GM21390 (cell line): ENCODE measurements around the gene TP53RK.

ENCODE experiments used
- ATAC-seq: cut with Tn5 transposase; IDR thresholded peaks from one replicate; pipeline ENCODE4 v1.9.1; 2021; ENCODE audit not compliant: unreplicated experiment

The TP53RK gene

DNA sequence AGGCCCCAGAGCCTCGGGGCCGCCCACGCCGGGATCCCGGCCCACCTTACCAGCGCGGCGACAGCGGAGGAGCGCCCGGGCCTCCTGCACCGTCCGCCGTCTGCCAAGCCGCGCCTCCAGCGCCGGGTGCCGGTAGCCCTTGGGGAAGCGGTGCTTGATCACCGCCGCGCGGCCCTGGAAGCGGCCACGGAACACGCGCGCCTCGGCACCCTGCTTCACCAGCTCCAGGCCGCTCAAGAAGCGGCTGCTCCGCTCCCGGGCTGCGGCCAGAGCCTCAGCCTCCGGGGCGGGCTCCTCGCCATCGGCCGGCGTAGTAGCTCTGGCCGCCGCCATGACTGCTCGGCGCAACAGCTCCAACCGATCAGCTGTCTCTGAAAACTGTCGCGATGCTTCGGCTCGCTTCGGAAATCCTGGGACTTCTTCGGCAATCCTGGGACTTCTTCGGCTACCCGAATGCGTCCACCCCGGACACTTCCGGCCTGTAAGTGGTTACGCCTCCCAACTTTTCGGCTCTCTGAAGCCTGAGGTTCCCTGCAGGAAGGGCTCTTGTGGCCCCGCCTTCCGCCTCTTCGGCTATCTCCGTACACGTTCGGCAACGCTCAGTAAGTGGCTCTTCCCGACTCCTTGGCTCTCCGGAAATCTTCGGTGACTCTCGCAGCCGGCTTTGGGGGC lies at the start of gene TP53RK:
Gene TP53RK (minus strand): TSS at position 363 of the 672 bp plus-strand sequence. CDS start 30 bp downstream, at position 333.
- ATAC-seq: peak; percentile 93

DNA sequence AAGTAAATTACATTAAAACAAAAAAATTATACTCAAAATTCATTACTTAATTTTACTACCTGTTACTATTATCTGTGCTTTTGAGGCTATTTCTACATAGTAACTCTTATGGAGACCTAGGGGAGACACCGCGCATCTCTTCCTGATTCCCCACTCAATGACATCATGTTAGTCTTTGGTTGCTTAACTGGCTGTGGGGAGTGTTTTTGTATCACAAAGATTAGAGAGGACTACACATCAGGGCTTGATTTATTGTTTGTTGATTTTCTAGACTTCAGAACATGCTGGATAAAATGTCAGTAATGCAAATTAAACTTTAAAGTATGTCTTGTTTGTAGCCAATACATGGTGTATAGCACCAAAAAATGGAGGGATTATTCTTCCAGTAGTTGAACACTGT lies 46.2 kb upstream of the TP53RK start:
- no peak for ATAC-seq

DNA sequence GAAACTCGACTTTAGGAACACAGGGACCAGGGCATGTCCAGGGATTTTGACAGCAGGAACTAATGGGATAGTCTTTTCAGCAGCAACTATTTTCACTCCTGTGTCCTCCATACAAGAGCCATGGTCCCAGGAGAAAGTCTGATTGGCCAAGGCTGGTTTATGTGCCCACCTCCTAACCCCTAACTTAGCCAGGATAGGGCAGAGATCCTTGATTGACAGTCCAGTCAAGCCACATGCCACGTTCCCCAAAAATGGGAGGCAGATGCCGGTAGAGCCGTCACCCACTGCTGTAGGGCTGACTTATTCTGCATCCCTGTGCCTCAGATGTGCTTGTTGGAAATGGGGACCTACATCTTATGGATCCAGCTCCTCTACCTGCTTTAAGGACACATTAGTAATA lies 42.5 kb upstream of the TP53RK start:
- ATAC-seq: no peak

DNA sequence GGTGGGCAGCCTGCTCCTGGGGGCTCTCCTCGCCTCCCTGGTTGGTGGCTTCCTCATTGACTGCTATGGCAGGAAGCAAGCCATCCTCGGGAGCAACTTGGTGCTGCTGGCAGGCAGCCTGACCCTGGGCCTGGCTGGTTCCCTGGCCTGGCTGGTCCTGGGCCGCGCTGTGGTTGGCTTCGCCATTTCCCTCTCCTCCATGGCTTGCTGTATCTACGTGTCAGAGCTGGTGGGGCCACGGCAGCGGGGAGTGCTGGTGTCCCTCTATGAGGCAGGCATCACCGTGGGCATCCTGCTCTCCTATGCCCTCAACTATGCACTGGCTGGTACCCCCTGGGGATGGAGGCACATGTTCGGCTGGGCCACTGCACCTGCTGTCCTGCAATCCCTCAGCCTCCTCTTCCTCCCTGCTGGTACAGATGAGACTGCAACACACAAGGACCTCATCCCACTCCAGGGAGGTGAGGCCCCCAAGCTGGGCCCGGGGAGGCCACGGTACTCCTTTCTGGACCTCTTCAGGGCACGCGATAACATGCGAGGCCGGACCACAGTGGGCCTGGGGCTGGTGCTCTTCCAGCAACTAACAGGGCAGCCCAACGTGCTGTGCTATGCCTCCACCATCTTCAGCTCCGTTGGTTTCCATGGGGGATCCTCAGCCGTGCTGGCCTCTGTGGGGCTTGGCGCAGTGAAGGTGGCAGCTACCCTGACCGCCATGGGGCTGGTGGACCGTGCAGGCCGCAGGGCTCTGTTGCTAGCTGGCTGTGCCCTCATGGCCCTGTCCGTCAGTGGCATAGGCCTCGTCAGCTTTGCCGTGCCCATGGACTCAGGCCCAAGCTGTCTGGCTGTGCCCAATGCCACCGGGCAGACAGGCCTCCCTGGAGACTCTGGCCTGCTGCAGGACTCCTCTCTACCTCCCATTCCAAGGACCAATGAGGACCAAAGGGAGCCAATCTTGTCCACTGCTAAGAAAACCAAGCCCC lies 36.2 kb upstream of the TP53RK start:
- no peak for ATAC-seq

DNA sequence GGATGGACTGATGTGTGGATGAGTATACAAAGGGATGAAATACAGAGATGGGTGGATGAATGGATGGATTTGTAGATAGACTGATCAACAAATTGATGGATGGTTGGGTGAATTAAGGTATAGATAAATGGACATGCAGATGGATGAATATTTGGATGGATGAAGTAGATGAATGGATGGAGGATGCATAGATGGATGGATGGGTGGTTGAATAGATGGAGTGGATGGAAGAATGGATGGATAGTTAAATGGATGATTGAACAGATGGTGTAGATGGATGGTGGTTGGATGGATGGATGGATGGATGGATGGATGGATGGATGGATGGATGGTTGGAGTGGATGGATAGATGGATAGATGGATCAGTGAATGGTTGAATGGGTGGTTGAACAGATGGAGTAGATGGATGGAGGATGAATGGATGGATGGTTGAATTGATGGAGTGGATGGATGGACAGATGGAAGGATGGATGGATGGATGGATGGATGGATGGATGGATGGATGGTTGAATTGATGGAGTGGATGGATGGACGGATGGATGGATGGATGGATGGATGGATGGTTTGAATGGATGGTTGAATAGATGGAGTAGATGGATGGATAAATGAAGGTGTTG lies 35.2 kb upstream of the TP53RK start:
- no peak for ATAC-seq

DNA sequence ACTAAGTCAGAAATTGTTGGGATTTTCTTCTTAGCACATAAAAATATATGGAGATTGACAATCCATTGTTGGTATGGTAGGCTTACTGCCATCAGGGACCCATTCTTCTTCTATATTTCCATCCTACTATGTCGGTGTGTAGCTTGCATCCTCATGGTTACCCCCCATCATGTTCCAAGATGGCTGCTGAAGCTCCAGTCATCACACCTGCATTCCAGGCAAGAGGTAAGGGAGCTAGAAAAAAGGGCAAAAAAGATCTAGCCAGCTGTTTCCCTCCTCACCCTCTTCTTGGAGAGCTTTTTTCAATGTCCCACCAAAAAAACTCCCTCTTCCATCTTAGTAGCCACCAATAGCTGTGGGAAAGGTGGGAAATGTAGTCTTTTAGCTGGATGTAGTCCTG lies 33.8 kb upstream of the TP53RK start:
- no peak for ATAC-seq

DNA sequence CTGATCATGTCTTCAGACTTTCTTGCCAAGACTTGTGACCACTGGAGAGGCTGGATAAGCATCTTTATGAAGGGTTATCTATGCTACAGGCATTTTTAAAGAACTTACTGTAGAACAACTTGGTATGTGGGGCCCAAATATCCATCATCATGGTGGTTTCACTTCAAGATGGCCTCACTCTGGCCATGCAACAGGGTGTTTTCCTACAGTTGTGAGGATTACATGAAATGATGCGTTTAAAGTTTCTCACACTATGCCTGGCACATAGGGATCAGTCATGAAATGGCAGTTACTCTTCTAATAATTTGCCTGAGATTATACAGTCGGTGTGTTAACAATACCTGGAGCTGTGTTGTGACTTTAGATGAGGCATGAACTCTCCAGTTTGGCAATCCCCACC lies 33.2 kb upstream of the TP53RK start:
- no peak for ATAC-seq

DNA sequence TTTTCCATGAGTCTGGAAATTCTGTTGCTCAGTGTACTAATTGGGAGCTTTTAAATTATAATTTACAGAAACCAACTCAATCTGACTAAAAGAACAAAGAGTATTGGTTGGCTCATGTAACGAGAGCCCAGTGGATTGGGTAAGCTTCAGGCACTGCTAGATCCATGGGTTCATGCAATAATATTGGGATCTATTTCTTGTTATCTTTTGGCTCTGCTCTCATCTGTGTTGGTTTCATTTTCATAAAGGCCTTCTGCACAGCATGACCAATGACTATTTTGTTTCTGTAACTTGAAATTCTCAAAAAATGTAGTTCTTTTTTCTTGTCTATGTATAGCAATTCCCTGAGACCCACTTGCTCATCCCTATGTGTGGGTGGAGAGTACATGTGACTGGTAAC lies 32.2 kb upstream of the TP53RK start:
- no peak for ATAC-seq

DNA sequence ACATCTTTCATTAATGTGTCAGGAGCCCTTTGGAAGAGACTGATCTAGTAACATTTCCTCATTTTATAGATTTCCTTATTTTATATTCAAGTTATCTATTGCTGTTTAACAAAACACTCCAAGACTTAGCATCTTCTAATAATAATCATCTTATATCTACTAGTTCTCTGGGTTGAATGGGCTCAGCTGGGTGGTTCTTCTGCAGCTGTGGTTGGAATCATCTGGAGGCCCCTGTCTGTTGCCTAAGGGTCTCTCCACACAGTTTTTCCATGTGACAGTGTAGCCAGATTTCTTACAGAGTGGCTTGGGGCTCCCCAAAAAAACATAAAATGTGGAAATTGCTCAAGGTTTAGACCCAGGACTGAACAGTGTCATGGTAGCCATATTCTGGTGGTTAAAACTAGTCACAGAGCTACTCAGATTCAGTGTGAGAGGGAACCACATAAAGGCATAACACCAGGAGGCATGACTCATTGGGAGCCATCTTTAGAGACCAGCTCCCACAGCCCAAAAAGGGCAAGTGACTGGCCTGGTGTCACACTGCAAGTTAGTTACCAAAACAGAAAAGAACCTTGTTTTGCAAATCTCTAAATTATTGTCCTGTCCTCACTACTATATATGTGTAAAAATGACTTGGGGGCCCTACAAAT lies 31.7 kb upstream of the TP53RK start:
- no peak for ATAC-seq

DNA sequence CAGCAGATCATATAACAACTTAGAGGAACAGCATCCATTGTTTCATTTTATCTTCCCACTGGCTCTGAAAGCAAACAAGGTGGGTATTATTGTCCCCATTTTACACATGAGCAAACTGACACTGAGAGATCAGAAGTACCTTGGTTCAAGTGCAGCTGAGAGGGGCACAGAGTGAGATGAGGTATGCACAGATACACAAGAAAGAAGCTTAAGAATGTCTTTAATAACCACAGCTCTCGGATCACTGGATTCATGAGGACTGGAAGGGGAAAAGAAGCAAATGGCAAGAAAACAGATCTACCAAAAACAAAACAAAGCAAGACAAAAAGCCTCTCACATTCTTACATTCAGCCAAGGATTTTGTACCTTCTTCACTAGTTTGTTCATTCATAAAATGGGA lies 30.8 kb upstream of the TP53RK start:
- ATAC-seq: no peak

DNA sequence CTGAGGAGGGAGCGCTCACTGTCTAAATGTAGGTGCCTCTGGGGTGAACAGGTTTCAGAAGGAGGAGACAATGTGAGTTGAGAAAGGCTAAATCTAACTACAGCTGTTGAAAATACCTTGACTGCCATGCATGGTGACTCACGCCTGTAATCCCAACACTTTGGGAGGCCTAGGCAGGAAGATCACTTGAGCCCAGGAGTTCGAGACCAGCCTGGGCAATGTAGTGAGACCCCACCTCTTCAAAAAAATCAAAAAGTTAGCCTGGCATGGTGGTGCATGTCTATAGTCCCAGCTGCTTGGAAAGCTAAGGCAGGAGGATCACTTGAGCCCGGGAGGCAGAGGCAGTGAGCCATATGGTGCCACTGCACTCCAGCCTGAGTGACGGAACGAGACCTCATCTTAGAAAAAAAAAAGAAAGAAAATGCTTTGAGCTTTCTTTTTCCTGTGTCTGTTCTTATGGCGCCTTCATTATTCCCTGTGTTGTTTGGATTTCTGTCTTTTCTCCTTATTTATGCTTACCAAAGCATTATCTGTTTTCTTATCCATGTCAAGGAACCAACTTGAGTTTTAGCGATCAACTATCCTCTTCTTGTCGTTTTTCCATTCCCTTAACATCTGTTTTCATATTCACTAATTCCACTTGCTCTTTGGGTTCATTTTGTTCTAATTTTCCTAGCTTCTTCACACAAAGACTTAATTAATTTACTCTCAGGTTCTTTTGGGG lies 28.7 kb upstream of the TP53RK start:
- ATAC-seq: no peak

DNA sequence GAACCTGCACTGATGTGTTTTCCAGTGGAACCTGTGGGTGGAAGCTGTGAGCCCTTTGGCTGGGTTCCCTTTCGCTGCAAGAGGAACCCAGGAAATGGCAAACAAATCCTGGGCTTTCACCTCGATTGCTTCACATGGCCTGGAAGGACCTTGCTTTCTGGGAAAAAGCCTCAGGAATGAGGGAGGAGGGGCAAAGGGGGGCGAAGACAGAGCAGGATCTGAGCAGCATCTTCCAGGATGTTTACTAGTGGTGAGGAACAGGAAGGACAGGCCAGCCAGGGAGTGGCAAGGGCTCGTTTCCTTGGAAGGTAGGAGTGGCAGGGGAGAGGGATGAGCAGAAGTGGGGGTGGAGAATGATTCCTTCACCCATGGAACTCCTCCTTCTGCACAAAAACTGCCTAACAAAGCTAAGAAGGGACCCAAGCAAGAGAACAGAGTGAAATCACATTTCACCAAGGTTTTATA lies 26.1 kb upstream of the TP53RK start:
- ATAC-seq: no peak

DNA sequence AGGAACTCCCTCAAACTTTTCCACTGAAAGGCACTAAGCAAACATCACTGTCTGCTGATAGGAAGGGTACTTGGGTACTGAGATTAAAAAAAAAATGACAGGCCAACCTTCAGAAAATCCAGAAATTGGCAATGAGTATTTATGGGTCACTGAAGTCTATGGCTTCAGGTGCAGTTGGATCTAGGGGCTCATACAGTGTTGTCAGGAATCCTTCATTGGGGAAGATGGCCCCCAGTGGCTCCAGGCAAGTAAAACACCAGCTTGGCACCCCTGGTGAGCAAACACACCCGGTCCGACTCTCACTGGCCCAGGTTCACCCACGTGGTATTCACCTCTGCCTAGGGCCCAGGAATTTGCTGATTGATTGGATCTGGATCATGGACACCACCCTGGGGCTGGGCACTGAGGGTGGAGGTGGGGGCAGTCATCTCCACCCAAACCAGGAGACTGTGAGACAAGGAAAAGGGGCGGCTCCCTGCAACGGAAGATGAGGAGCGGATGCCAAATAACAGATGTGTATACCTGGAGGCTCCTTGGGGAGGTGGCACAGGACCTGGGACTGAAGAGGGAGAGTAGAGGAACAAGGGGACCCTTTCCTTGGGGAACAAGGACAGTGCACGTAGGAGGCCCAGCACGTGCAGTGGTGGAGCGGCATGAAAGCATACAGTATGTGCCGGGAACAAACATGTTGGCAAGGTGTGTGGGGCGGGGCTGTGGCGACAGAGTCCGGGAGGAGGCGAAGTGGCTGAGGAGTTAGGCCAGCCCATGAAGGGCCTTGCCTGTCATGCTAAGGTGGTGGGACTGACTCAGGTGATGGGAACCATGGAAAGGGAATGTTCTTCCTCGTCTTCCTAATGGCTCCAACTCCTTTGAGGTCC lies 25.0 kb upstream of the TP53RK start:
- ATAC-seq: no peak

DNA sequence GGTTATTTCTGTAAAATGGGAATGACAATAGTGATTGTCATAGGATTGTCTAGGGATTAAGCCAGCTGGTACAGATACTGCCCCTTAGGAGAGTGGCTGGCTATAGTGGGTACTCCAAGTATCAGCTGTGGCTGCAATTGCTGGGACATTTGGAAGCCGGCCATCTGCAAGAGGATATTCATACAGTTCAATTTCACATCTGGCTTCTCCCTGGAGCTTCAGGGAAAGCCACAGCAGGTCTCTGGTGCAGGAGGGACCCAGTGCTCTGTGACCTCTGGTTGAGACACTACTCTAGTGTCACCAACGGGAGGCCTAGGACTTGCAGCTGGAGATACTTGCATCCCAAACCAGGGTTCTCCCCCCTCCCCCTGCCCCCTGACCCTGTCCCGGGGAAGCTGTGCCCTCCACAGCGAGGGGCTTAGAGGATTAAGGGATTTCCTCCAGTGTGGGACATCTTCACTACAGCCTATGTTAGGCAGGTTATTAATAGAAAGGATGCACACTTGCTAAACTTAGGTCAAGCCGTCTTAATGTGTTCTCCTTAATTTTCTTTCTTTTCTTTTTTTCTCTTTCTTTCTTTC lies 22.9 kb upstream of the TP53RK start:
- no peak for ATAC-seq

DNA sequence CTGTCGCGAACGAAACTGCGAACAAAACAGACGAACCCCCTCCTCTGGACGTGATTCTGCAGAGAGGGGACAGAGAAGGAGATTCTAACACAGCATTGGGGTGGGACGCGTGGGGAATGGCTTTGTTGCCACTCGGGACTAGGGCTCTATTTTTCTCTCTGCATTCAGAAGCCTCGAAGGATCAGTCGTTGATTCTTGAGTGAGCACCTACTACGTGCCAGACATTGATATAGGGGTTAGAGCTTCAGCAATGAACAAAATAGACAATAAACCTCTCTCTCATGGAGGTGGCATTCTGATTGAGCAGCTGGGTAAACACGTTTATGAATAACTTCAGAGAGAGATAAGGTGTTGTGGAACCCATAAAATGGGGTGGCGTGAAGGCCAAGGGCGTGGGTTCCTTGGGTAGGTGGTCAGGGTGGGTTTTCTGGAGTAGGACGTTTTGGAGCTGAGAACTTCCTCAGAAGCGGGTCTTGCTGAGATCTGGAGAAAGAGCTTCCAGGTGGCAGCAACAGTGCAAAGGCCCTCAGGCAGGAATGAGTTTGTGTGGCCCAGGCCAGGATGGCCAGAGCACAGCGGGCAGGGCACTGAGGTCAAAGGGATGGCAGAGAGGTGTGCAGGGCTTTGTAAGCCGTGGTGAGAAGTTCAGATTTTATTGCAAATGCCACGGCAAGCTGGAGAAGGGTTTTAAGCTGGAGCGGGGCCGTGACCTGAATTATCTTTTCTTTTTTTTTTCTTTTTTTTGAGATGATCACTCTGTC lies 21.1 kb upstream of the TP53RK start:
- ATAC-seq: no peak

DNA sequence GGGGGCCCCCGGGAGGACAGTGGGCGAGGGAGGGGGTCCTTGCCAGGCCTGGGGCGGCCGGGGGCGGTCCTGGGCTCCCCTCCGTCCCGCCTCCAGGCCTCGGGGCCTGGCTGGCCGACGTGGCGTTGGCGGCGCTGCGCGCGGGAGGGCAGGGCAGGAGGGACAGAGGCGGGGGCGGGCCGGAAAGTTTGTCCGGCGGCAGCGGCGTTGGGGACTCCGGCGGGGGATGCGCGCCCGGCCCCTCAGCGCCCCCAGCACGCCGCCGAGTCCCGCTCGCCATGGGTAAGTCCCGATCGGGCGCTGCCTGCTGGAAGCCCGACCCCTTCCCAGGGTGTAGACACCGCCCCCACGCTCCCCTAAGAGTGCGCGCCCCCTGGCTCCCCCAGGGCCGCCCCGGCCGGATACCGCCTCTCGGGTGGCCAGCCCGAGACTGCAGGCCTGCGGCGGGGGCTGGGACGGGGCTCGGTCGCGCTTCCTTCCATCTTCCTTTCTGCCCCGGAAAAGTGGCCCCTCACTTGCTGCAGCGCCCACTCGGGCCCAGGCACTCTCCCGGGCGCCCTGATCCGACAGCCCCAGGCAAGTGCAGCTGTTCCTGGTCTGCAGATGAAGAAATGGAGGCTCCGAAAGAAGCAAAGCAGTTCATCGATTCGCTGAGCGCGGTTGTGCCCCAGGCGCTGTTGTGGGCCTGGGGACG lies 20.4 kb upstream of the TP53RK start, which contains the start of gene SLC2A10:
Gene SLC2A10 (plus strand): TSS at position 191 of the 694 bp plus-strand sequence. CDS start 88 bp downstream, at position 279.
- no peak for ATAC-seq

DNA sequence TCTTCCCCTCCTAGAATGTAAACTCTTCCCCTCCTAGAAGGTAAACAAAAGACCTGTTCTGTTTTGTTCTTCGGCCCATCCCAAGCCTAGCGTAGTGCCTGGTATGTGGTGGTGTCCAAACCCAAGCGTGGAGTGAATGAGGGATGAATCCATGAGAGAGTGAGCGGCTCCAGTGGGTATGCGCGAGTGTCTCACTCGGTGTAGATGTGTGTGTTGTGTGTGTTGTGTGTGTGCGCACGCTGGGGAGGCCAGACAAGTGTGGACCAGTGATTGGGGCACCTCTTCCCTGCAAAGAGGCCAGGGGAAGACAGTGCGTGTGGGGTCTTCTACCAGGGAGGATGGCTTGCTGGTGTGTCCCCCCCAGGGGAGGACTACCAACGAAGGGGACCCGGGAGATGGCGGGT lies 19.8 kb upstream of the TP53RK start:
- ATAC-seq: no peak
